ENCODE data around the gene POU5F2.

DNA sequence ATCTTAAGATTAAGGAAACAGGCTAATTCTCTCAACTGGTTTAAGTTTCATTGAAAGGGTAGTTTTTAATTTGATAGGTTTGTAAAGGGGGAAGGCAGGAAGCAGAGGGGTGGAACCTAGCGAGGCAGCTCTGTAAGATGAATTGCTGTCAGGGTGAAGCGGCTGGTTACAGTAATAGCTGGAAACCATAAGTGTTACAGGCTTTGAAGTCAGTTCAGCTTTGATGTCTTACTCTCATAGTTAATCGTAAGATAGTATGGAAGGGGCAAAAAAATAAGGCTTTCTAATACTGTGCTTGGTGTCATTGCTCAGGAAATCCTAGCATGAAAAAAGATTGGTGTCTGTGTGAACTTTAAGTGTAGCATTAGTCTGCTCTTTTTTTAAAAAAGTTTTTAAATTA, 20.3 kb downstream of the POU5F2 start:
- TF ChIP-seq POLR2A (IDR thresholded peaks at IDR 0.05) (no peak), CTCF (IDR thresholded peaks at IDR 0.05) (no peak), POLR2AphosphoS5 (IDR thresholded peaks at IDR 0.05) (no peak)
